Activated CD4-positive, alpha-beta T cell treated with anti-CD3 and anti-CD28 coated beads, Interleukin-10, Interleukin-2, amounts not matched to agents 100 ng/mL and 50 ng/mL, durations not matched to agents 16 hours and 8 hours (primary cell): ENCODE results near the gene TOX3.

ENCODE experiments used
- DNase-seq: peaks from one replicate; pipeline ENCODE4 v3.0.0-alpha.2; 2020

The TOX3 gene

GRCh38 chr16:52547004-52547833, at the start of gene TOX3:
Gene TOX3 (minus strand): TSS chr16:52547143. CDS start chr16:52546723, 420 bp downstream.
- DNase-seq: no peak

- no peak for DNase-seq
Observed at GRCh38 chr16:52592778-52593177, 45.8 kb upstream of the TOX3 start.

GRCh38 chr16:52591934-52592592, 45.1 kb upstream of the TOX3 start:
- DNase-seq: no peak

GRCh38 chr16:52591471-52591870, 44.5 kb upstream of the TOX3 start:
- DNase-seq: no peak

GRCh38 chr16:52586159-52586558, 39.2 kb upstream of the TOX3 start:
- no peak for DNase-seq

GRCh38 chr16:52584354-52585320, 37.7 kb upstream of the TOX3 start:
- DNase-seq: no peak

GRCh38 chr16:52581530-52581929, 34.6 kb upstream of the TOX3 start:
- no peak for DNase-seq

- DNase-seq: no peak
Observed at GRCh38 chr16:52580488-52580887, 33.5 kb upstream of the TOX3 start.

- DNase-seq: no peak
Observed at GRCh38 chr16:52578829-52579498, 32.0 kb upstream of the TOX3 start.

GRCh38 chr16:52578007-52578828, 31.3 kb upstream of the TOX3 start:
- no peak for DNase-seq

- DNase-seq: no peak
Observed at GRCh38 chr16:52577130-52577706, 30.3 kb upstream of the TOX3 start.

- no peak for DNase-seq
Observed at GRCh38 chr16:52573365-52574299, 26.7 kb upstream of the TOX3 start.

- DNase-seq: no peak
Observed at GRCh38 chr16:52572656-52573055, 25.7 kb upstream of the TOX3 start.

GRCh38 chr16:52570495-52571091, 23.6 kb upstream of the TOX3 start:
- DNase-seq: no peak

- DNase-seq: no peak
Observed at GRCh38 chr16:52569701-52570100, 22.8 kb upstream of the TOX3 start.

- no peak for DNase-seq
Observed at GRCh38 chr16:52568983-52569690, 22.2 kb upstream of the TOX3 start.

- DNase-seq: no peak
Observed at GRCh38 chr16:52568495-52568894, 21.6 kb upstream of the TOX3 start.

- no peak for DNase-seq
Observed at GRCh38 chr16:52567193-52567592, 20.2 kb upstream of the TOX3 start.
